Measurements from ENCODE around the gene CHMP4A.

Gene CHMP4A, protein sequence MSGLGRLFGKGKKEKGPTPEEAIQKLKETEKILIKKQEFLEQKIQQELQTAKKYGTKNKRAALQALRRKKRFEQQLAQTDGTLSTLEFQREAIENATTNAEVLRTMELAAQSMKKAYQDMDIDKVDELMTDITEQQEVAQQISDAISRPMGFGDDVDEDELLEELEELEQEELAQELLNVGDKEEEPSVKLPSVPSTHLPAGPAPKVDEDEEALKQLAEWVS

DNA sequence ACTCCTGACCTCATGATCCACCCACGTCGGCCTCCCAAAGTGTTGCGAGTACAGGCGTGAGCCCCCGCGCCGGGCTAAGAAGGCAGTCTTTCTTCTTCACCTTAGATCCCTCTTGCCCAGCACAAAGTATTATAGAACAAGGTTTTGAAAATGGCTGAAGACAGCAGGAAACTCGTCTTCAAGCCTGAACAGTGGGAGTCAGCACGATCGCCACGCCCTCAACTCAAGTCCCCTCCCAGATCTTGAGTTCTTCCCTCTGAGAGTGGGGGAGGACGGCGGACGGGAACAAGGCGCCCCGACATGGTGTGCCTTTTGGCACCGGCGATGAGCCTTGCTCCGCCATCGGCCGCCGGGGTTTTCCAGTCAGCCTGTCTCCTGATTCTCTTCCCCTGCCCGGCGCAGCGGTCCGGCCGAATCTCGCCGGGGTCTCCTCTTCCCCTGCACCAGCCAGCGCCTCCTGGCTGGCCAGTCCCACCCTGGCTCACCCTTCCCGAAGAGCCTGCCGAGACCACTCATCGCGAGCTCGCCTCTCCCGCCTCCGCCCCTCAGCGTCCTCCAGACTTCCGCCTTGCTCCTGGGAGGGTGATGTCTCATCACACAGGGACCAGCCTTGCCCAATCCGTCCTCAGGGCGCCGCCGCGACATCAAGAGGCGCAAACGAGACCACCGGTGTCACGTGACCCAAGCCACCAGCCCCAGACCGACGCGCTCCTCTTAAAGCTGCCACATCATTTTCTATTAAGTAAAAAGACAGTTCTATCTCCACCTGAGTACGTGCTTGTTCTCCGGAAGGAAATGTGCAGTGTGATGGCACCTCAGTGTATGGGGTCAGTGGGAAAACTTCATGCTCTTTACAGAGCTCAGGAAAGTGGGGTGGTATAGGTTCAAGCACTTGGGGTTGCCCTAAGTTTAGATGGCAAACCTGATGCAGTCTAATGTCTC is at the start of gene CHMP4A:
Gene CHMP4A (minus strand): TSS at position 565 of the 942 bp plus-strand sequence. CDS start 49 bp downstream, at position 516.
- DNase-seq: peak; percentile 99

DNA sequence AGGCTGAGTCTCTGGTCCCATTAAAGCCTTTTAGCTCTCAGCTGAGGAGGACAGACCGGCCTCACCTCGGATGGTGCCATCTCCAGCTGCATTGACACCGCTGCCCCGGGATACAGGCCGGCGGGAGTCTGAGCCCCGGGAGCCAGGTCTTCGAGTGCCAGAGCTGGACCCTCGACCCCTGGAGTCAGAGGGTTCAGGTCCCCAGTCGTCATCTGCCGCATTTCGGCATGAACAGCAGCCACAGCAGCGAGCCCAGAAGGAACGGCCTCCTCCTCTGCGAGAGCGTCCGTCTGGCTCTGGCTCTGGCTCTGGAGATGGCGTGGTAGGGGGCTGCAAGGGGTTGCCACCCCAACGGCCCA is 48.7 kb upstream of the CHMP4A start:
- no peak for DNase-seq

DNA sequence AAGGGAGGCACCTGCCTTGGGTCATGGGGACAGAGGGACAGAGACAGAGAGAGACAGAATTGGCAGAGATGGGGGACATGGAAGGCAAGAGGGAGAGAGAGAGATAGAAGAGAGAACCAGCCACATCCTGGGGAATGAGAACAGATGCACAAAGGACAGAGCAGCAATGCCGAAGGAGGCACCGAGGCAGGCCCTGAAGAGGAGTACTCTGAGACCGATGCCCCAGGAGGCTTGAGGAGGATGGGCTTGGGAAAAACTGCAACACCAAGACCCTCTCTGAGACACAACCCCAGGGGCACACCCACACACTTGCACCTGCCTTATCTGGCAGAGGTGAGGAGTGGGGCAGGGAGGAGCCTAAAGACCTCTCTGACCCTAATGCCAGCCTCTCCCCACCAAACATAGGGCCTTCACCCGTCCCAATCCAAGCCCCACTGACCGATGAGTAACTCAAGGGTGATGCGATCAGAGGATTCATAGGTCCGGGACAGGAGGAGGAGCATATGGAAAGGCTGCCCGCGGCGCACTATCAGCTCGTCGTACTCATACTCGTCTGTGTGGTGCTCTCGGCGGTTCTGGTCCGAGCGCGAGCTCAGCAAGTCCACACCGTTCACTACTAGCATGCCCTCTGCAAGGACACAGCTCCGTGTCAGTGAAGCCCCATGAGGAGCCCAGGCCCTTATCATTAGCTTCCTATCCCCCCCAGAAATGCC is 48.1 kb upstream of the CHMP4A start:
- DNase-seq: no peak

DNA sequence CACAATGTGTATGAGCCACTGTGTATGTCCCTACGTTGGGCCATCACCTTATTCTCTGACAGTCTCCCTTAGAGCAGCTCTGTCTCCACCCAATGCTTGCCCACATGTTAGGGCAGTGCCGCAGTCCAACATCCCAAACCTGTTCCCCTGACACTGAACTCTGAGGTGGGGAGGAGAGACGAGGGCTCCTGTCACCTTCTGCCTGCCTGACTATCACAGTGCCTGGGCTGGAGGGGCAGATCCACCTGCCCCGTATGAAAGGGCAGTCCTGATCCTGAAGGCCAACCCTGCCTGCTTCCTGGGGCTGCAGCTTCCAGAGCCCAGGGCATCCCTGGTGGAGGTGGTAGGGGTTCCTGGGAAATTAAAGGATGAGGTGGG is 47.5 kb upstream of the CHMP4A start:
- DNase-seq: no peak

DNA sequence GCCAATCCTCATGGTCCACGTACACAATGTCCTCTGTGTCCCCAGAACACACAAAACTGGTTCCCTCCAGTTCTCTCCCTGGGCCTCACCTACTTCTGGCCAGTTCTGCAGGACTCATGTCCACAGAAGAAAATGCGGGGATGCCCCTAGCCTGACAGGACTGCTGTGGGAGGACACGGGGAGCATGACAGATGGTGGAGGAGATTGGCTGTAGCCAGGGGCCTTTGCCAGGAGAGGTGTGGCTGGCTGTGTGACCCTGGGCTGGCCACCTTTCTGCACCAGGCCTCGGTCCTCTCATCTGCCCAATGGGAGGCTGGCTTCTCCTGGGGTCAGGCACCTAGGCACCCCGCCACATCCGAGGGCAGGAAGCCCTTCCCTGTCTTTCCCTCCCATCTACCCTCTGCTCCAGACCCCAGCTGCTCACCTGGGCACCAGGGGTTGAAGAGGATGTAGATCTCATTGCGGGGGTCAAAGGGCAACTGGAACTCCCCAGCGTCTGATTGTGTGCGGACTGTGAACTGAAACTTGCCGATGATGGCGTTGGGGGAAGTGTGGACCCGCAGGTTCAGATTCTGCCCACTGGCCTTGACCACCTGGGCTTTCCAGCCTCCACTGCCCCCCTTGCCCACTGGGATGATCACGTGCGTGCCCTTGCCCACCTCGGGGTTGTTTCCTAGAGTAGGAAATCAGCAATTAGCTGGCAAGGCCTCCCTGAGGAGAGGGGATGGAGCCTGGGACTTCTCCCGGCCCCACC is 46.9 kb upstream of the CHMP4A start:
- DNase-seq: no peak

DNA sequence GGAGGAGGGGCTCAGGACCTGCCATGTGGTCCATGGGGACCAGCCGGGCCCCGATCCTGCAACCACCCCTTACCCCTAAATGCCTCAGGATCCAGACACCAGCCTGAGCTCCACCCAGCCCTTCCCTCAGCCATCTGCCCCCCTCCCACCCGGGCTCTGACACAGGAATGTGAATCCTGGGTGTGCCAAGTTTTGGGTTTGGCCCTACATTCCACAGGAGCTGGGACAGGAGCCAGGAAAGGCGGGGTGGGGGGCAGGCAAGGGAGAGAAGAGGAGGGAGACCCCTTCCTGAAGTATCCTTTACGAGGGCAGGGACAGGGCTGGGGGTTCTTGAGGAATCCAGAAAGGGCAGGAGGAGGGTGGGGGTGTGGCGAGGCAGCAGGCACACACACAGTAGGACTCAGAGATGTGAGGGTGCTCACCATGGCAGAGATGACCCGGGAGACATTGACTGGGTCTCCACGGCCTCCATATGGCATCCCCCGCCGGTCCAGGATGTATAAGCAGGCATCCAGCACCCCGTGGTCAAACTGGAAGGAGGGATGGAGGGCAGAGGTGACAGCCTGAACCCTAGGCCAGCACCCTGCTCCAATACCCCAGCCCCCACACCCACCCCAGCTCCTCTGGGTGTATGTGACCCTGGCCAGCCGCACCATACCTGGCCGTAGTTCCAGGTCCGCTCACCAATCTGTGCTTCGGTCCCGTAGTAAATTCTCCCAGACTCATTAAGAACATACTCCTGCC is 46.2 kb upstream of the CHMP4A start:
- peak; percentile 75 for DNase-seq

DNA sequence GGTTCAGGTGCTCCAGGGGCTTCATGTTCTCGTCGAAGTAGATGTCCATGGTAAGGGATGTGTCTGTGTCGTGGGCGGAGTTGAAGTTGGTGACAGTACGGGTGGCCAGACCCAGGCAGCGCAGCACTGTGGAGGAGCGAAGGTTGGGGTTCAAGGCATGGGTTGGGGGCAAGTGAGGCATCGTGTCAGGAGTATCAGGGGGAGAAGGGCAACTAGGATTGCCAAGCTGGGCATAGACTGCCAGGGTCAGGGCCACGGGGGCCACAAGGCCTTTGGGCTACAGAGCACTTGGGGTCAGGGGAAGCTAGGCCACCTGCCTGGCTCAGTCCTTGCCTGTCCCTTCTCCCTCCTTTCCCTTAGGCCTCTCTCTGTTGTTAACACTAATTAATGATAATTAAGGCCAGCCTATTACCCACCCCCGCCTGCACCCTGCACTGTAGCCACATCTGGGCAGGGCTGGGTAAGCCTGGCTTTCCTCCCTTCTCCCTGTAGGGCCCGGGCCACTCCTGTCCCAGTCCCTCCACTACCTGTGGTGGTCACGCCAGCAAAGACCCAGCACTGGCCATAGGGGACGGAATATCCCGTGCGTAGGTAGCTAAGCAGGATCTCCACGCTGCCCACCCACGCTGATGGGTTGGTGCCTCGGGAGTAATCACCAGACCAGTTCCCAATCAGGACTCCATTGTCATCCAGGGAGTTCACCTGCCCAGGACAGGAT is 45.4 kb upstream of the CHMP4A start:
- no peak for DNase-seq

DNA sequence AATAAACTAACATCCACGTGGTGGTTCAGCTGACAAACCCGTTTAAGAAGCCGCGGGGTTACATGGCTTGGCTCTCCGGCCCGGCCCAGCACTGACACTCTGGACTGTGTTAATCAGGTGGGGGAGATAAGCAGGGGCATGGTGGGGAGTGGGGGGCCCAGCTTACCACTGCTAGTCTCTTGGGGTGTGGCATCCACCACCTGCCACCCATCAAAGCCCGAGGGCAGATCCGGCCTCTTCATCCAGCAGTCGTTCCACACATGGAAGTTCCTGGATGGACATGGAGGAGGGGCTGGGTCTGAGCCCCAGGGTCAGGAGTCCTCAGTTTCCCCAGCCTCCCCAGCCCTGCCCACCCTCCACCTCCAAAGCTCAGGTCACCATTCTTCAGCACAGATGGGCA is 44.8 kb upstream of the CHMP4A start:
- DNase-seq: no peak

DNA sequence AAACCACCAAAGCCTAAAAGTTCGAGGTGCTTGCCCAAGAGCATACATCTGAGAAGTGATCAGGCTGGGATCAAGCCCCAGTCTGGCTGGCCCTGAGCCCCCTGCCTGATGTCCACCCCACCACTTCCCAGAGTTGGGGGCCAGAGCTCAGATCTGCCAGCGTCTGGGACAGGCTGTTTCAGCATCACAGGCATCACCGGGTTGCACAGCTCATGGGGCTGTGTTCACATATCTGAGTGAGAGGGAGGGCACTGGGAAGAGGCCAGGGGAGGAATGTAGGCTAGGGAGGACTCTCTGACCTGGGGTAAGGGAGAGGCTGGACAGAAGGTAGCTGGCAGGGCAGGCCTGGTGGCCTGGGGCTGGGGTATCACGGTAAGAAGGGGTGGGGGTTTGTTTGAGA is 43.7 kb upstream of the CHMP4A start:
- DNase-seq: no peak

DNA sequence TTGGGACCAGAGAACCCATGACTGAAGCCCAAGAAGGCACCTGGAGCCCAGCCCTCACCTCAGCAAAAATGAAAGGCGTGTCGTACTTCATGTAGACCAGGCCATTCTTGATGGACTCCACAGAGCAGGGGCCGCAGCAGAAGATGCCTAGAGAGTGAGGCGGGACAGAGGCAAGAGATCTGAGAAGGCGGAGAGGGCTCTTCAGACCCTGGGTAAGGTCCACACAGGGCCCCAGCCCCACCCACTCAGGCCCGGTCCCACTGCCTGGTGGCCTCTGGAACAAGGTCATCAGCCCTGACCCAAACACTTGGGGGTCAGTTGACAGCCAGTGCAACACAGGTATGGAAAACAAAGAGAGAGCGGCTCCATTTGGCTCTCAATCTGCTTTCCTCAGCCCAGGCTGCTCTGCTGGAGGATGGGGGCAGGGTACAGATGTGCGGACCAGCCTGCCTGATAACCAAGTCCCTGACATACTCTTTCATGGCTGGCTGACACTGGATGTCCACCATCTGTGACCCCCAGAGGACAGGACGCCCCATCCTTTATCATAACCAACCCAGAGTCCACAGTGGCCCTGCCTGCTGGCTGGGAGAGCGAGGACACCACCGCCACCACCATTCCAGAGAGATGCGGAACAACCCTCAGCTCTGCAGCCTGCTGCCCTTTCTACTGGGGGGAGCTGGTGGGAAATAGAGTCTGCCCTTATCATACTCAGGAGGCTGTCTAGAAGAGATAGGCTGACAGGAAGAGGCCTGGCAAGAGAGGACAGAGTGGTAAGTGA is 42.8 kb upstream of the CHMP4A start:
- no peak for DNase-seq

DNA sequence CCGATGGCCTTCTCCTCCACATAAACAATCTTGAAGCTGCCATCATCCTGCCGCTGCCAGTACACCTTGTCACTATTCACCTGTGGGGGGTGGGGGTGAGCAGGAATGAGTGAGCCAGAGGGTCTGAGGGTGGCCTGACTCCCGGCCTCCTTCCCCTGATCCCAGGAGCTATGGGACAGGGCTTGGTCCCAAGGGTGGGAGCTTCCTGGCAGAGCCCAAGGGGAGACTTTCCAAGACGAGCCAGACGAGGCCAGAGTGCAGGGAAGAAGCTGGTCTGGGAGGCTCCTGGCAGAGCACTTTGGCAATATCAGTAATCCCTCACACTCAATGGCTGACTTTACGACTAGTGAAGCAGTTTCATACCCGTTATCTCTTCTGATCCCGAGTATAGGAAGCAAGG is 42.1 kb upstream of the CHMP4A start:
- DNase-seq: no peak

DNA sequence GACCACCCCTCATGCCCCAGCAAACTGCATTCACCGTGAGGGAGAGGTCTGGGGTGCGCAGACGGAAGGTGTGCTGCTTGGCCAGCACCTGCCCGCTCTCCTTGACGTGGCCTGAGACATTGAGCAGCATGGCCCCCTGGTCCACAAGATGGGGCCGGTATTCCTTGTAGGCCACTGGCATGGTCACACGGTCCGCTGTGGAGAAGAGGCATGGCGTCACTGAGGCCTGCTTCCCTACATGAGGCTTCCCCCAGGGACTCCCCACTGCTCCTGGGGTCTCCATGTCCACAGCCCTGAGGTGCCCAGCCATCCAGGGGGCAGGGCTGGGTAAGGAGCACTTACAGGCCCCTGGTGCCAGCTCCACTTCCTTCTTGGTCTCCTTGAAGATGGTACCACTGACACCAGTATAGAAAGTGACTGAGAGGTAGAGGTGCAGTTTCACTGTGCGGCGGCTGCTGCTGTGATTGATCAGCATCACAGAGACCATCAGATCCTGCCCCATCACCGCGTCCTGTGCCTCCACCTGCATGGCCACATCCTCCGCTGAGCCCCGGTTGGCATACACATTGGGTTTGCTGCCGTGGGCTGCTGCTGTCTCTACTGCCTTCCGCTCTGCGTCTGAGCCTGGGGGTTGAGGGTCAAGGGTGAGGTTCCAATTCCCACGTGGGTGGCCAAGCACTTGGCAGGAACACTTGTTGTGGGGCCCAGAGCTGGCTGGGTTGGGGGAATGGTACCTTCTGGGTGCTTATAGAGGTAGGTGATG is 41.5 kb upstream of the CHMP4A start:
- DNase-seq: no peak

DNA sequence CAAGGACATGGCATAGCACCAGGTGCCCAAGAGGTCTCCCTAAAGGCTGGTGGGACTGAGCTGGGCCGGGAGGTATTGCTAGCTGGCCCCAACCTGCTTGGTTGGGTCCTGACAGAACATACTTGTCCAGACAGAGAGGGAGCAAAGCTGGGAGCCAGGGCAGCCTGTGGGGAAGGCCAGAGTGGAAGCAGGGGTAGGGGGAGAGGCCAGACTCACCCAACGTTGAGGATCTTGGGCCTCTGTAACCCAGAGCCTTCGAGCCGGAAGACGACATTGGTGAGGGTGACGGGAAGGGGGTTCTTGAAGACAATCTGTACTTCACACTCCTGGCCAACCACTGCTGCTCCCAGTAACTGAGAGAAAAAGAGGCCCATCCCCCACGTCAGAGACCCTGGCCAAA is 40.6 kb upstream of the CHMP4A start:
- DNase-seq: no peak

DNA sequence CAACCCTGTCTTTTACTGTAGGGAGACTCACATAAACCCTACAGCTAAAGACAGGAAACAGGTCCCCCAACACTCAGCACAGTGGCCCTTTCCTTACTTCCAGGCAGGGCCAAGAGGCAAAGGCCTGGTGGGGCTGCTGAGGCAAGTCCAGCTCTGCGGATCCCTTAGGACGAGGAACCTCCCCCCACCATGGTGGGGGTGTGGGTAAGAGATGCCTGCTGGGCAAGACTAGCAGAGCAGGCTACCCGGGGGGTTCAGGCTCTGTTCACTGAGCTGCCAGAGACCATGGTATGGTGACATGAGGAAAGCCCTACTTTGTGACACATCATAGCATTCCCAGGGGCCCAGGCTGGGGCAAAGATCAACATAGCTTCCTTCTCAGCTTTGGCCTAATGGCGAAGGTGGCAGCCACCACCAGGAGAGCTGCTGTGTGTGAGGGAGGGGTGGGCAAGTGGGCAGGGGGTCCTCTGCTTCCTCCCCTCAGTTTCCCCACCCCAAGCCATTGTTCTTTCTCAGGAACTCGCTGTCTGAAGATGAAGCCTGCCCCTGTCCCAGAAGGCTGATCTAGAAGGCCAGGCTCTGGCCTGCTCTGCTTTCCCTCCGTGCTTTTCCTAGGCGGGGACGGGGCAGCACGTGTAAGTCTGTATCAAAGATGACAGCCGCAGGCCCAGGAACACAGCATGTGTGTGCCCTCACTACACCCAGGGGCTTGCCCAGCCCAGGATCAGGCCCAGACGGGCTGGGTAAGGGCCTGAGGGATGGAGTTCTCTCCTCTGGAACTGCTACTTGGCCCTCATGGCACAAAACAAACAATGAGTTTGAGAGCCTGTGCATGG is 39.2 kb upstream of the CHMP4A start:
- DNase-seq: no peak

DNA sequence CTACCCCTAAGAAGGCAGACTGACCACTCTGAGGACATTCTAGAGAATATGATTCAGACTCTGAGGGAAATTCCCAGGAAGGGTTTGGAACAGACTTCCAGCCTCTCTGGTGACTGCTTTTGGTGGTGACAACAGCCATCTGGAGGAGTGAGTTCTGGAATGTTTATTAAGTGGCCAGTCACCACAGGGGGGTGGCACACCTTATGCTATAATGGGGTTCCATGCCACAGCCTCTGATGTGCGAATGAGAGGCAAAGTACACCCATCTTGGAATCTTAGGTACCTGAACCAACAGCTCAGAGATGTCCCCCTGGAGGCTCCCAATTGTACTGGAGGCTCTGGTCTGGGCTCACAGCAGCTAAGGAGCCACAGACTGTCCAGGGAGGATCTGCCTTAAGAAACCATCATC is 38.6 kb upstream of the CHMP4A start:
- DNase-seq: peak; percentile 74

DNA sequence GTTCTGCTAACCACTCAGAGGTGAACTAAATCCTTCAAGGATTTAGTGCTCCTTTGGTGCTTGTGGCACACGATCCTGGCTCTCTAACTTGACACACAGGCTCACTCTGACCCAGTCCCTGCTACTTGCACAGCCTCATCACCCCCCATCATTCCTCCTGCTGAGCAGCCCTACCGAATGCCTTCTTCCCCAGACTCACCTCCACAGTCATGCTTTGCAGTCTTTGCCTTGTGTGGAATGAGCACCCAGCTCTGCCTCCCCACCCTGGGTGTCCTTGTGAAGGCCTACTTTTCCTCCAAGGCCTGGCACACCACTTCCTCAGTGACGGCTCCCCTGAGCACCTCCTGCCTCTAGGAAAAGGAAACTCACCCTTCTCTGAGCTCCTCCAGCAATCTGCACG is 37.1 kb upstream of the CHMP4A start:
- DNase-seq: no peak

DNA sequence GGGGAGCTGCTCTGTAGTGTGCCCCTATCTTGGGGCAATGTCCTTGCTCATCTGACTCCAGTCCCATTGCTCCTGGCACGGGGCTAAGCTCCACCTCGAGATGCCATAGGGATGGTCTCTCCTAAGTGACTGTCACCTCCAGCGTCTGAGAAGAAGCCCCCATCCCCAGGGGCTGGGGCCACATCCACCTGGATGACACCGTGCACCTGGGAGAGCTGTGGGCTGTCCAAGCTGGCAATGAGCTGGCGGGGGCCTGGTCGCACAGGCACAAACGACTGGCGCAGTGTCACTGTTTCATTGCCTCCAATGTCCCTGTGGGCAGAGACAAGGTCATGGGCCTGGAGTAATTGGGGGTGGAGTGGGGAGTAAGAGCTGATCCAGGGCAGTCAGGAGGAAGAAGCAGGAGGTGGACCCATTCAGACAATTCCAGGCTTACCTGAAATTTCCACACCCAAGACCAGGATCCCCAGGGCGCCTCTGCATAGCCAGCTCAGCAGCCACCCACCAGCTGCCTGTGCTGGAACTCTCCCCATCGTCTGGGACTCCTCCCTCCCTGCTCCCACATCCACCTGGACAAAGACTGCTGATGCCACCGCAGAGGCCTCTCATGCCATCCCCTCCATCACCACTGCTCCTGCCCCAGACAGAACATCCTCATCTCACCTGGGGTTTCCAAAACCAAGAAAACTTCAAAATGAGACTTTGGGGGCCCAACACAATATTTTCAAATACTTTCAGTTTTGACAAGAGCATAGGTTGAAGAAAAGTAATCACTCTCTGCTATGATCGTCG is 36.1 kb upstream of the CHMP4A start:
- DNase-seq: no peak

DNA sequence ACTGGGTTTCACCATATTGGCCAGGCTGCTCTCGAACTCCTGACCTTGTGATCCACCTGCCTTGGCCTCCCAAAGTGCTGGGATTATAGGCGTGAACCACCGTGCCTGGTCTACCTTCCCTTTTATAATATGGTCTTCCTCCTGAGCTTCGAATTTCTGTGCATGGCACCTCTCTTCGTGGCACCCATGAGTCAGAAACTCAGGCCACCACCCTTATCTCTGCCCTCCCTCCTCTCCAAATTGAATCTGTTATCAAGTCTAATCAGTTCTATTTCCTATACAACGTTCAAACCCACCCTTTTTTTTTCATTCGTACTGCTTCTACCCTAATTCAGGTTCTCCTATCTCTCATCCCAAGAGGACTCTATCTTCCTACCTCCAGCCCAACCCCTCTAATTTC is 34.1 kb upstream of the CHMP4A start:
- no peak for DNase-seq
